ENCODE data around the gene HAO2.

HAO2 gene

DNA sequence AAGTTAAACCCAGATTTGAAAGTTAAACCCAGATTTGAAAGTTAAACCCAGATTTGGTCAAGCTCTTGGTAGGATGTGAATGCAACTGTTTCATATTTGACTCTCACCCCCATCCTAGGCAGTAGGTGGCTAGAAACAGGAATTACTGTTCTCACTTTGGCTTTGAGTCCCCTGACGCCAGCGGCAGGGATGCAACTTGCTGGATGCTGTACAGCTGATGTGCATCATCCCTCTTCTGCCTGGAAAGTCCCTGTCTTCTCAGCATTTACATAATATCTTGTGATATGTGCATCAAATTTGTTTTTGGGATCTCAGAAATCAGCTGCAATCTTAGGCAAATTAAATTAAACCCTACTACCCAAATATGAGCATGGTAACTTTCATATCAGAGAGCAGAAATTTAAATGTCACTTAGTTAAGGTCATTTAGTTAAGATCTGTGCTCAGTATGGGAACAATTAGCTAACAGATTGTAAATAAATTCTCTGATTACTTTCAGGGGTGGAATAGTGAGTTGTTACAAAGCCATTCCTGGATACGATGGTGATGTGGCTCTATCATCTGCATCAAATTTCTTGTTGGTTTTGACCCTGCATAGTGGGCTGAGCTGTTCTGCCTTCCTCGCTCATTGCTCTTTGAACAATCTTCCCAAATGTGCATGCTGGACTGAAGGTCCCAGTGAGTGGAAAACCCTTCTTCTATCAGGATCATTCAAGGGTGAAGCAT lies 6.8 kb upstream of the HAO2 start:
- H3K4me3 ChIP-seq (ENCODE audit: insufficient read depth, low read depth, low read length, poor library complexity, severe bottlenecking), result no peak overlapping the region
- H3K36me3 ChIP-seq (ENCODE audit: control insufficient read depth, insufficient read depth, low read length), result no peaks in the 10 kb centered on the region
- H3K4me1 ChIP-seq (ENCODE audit: control insufficient read depth, insufficient read depth, low read length, poor library complexity, severe bottlenecking), result no peaks in the 10 kb centered on the region
- no peak overlapping the region for H3K27ac ChIP-seq (ENCODE audit: insufficient read depth, low read length, poor library complexity, severe bottlenecking)
- DNase-seq, result no peak
- no peaks in the 10 kb centered on the region for H3K27me3 ChIP-seq (replicated peaks; ENCODE audit: control insufficient read depth, insufficient read depth, low read length, poor library complexity, severe bottlenecking)
- H3K9me3 ChIP-seq (ENCODE audit: control insufficient read depth, low read length), result no peaks in the 10 kb centered on the region

DNA sequence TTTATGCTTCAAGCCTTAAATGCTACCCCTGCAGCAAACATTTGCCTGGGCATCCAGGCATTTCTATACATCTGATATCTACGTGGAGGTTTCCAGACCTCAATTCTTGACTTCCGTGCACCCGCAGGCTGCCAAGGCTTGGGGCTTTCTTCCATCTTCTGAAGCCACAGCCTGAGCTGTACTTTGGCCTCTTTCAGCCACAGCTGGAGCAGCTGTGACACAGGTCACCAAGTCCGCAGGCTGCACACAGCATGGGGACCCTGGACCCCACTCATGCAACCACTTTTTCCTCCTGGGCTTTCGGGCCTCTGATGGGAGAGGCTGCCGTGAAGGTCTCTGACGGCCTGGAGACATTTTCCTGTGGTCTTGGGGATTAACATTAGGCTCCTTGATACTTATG lies 5.4 kb upstream of the HAO2 start:
- Histone ChIP-seq H3K9me3 (ENCODE audit: control insufficient read depth, low read length) (no peaks in the 10 kb centered on the region), H3K36me3 (ENCODE audit: control insufficient read depth, insufficient read depth, low read length) (no peaks in the 10 kb centered on the region), H3K27ac (ENCODE audit: insufficient read depth, low read length, poor library complexity, severe bottlenecking) (no peak overlapping the region), H3K4me3 (ENCODE audit: insufficient read depth, low read depth, low read length, poor library complexity, severe bottlenecking) (no peak overlapping the region), H3K27me3 (replicated peaks; ENCODE audit: control insufficient read depth, insufficient read depth, low read length, poor library complexity, severe bottlenecking) (no peaks in the 10 kb centered on the region), H3K4me1 (ENCODE audit: control insufficient read depth, insufficient read depth, low read length, poor library complexity, severe bottlenecking) (no peaks in the 10 kb centered on the region)
- no peak for DNase-seq

DNA sequence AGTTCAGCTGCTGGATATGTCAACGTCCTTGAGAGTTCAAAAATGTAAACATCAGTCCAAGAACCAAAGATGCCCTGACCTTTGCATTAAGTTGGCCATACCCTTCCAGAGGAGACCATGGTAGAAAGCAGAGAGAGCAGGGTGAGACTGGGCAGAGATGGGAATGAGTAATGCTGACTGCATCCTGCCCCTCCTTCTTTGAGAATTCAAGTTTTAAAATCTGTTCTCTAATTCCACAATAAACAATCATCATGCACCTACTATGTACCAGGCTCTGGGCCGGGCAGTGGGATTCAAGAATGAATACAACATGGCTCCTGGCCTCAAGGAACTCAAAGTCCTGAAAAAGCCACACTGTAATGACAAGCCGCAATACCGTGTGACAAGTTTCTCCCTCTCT lies 3.9 kb upstream of the HAO2 start:
- Histone ChIP-seq H3K4me1 (ENCODE audit: control insufficient read depth, insufficient read depth, low read length, poor library complexity, severe bottlenecking) (no peaks in the 10 kb centered on the region), H3K36me3 (ENCODE audit: control insufficient read depth, insufficient read depth, low read length) (no peaks in the 10 kb centered on the region), H3K4me3 (ENCODE audit: insufficient read depth, low read depth, low read length, poor library complexity, severe bottlenecking) (no peak overlapping the region), H3K9me3 (ENCODE audit: control insufficient read depth, low read length) (no peaks in the 10 kb centered on the region), H3K27ac (ENCODE audit: insufficient read depth, low read length, poor library complexity, severe bottlenecking) (no peak overlapping the region), H3K27me3 (replicated peaks; ENCODE audit: control insufficient read depth, insufficient read depth, low read length, poor library complexity, severe bottlenecking) (no peaks in the 10 kb centered on the region)
- no peak for DNase-seq

DNA sequence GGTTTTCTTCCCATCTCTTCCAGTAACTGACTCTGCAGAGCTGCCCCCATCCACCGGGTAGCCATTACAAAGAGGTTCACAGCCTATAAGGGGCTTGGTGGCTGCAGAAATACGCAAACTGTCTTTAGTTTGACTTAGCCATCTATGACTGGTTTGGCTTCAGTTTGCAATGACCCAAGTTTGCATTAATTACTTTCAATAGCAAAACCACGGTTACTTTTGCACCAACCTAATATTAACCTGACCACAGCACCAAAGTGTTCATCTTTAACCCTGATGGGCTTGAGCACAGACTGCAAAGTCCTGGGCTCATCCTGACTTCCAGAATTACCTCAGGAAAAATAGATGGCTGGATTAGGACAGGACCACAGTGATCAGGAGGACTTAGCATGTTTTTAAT lies 2.2 kb upstream of the HAO2 start:
- Histone ChIP-seq H3K4me3 (ENCODE audit: insufficient read depth, low read depth, low read length, poor library complexity, severe bottlenecking) (no peak overlapping the region), H3K4me1 (ENCODE audit: control insufficient read depth, insufficient read depth, low read length, poor library complexity, severe bottlenecking) (no peaks in the 10 kb centered on the region), H3K9me3 (ENCODE audit: control insufficient read depth, low read length) (no peaks in the 10 kb centered on the region), H3K27ac (ENCODE audit: insufficient read depth, low read length, poor library complexity, severe bottlenecking) (no peak overlapping the region), H3K27me3 (replicated peaks; ENCODE audit: control insufficient read depth, insufficient read depth, low read length, poor library complexity, severe bottlenecking) (no peaks in the 10 kb centered on the region), H3K36me3 (ENCODE audit: control insufficient read depth, insufficient read depth, low read length) (no peaks in the 10 kb centered on the region)
- no peak for DNase-seq

DNA sequence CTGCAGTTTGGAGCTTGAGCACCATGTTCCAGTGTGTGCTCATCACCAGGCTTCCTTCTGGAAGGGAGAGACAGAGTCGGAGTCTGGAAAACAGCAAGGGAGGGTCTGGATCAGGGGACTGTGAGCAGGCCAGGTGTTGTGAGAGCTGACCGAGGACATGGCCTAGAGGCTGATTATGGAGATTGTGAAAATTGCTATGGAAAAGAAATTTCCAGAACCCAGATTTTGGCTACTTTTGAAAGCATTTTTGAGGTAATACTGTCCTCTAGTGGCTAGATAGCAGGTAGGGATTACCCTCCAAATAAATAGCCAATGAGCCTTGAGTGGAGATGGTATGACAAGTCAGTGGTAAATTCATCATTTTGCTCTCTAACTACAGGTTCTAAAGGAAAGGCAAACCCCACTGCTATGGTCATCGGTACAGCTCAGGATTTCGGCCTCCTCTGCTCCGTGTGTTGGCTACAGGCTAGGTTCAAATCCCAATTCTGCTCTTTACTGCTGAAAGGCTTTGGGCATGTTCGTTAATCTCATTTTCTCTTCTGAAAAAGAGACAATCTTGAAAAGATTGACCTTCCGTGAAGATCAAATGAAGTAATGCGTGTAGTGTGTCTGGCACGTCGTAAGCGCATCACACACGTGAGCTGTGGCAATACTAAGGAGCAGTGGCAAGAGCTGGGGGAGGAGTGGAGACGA lies 1.0 kb upstream of the HAO2 start:
- no peaks in the 10 kb centered on the region for H3K27me3 ChIP-seq (replicated peaks; ENCODE audit: control insufficient read depth, insufficient read depth, low read length, poor library complexity, severe bottlenecking)
- no peaks in the 10 kb centered on the region for H3K36me3 ChIP-seq (ENCODE audit: control insufficient read depth, insufficient read depth, low read length)
- DNase-seq, result no peak
- H3K4me1 ChIP-seq (ENCODE audit: control insufficient read depth, insufficient read depth, low read length, poor library complexity, severe bottlenecking), result no peaks in the 10 kb centered on the region
- H3K9me3 ChIP-seq (ENCODE audit: control insufficient read depth, low read length), result no peaks in the 10 kb centered on the region
- H3K27ac ChIP-seq (ENCODE audit: insufficient read depth, low read length, poor library complexity, severe bottlenecking), result no peak overlapping the region
- H3K4me3 ChIP-seq (ENCODE audit: insufficient read depth, low read depth, low read length, poor library complexity, severe bottlenecking), result no peak overlapping the region

DNA sequence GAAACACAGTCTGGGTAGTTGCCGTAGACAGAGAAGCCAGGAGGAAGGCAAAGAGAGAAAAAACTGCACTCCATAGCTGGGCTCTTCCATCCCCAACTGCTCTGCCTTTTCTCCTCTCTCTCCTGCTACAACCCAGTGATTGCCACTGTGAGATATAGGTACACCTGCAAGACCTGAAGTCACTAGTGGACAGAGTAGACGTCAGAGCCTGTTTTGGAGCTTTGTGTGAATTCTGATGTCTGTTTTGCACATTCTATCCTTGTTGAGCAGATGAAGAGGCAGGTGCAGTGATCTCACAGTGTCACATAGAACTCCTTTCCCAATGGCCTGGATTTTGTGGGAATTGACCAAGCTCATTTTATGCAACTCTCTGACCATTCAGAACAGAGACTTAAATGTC lies 2.2 kb downstream of the HAO2 start:
- Histone ChIP-seq H3K4me1 (ENCODE audit: control insufficient read depth, insufficient read depth, low read length, poor library complexity, severe bottlenecking) (no peaks in the 10 kb centered on the region), H3K9me3 (ENCODE audit: control insufficient read depth, low read length) (no peaks in the 10 kb centered on the region), H3K4me3 (ENCODE audit: insufficient read depth, low read depth, low read length, poor library complexity, severe bottlenecking) (no peak overlapping the region), H3K36me3 (ENCODE audit: control insufficient read depth, insufficient read depth, low read length) (no peaks in the 10 kb centered on the region), H3K27ac (ENCODE audit: insufficient read depth, low read length, poor library complexity, severe bottlenecking) (no peak overlapping the region), H3K27me3 (replicated peaks; ENCODE audit: control insufficient read depth, insufficient read depth, low read length, poor library complexity, severe bottlenecking) (no peaks in the 10 kb centered on the region)
- no peak for DNase-seq

DNA sequence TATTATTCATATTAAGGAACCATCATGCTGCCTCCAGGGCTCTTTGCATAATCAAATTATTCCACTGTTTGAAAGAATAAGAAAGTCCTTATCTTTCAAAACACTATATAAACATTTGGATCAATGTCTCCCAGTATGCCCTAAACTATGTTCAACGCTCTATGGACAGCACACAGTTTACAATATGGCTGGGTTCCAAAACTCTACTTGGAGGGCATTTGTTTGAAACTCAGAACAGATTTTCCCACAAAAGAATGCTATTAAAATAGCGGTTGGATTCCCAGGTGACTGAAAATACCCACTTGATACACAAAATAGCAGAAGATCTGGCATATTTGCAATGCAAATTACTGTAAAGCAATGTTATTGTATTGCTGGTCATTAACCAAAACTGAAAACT lies 3.2 kb downstream of the HAO2 start:
- Histone ChIP-seq H3K27ac (ENCODE audit: insufficient read depth, low read length, poor library complexity, severe bottlenecking) (no peak overlapping the region), H3K27me3 (replicated peaks; ENCODE audit: control insufficient read depth, insufficient read depth, low read length, poor library complexity, severe bottlenecking) (no peaks in the 10 kb centered on the region), H3K4me3 (ENCODE audit: insufficient read depth, low read depth, low read length, poor library complexity, severe bottlenecking) (no peak overlapping the region), H3K36me3 (ENCODE audit: control insufficient read depth, insufficient read depth, low read length) (no peaks in the 10 kb centered on the region), H3K4me1 (ENCODE audit: control insufficient read depth, insufficient read depth, low read length, poor library complexity, severe bottlenecking) (no peaks in the 10 kb centered on the region), H3K9me3 (ENCODE audit: control insufficient read depth, low read length) (no peaks in the 10 kb centered on the region)
- no peak for DNase-seq

DNA sequence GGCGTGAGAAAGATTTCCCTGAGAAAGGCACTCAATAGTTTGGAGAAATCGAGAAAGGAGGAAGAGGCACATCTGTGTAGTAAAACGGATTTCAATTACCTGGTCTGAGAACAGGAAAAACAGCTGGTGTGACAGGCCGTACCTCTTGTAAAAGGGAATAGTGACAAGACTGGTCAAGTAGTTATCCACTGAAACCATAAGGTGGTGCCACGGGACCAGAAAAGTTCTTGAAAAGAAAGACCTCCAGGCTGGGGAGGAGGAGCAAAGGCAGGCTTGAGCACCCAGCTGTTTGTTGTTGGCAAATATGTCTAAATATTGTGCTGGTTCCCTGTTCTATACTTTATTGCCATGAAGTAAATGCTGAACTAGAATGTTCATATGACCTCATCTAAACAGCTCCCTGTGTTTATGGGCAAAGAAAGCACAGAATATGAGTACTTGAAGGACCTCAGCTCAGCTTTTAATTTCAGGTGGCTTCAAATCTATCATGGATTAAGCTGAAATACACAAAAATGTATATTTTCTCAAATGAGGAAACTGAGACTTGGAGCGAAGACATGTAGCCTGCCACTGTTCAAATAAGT lies 4.0 kb downstream of the HAO2 start:
- Histone ChIP-seq H3K4me3 (ENCODE audit: insufficient read depth, low read depth, low read length, poor library complexity, severe bottlenecking) (no peak overlapping the region), H3K4me1 (ENCODE audit: control insufficient read depth, insufficient read depth, low read length, poor library complexity, severe bottlenecking) (no peaks in the 10 kb centered on the region), H3K36me3 (ENCODE audit: control insufficient read depth, insufficient read depth, low read length) (no peaks in the 10 kb centered on the region), H3K27me3 (replicated peaks; ENCODE audit: control insufficient read depth, insufficient read depth, low read length, poor library complexity, severe bottlenecking) (no peaks in the 10 kb centered on the region), H3K9me3 (ENCODE audit: control insufficient read depth, low read length) (no peaks in the 10 kb centered on the region), H3K27ac (ENCODE audit: insufficient read depth, low read length, poor library complexity, severe bottlenecking) (no peak overlapping the region)
- no peak for DNase-seq

DNA sequence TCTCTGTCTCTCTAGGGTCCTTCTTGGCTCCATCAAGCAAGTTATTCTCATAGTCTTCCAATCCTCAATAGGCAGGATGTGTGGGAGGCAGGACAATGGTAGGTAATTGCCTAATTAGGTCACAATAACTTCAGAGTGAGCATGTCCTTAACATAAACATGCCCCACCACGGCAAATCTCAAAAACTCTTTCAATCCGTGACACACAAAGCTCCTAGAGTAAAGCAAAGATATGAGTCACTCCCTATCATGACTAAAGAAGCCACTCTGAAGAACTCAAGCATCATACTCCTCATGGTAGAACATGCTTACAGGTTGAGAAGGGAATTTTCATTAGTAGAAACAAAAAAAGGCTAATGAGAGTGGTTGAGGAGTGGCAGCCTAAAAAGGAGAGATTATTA lies 4.9 kb downstream of the HAO2 start:
- DNase-seq, result no peak
- Histone ChIP-seq H3K27ac (ENCODE audit: insufficient read depth, low read length, poor library complexity, severe bottlenecking) (no peak overlapping the region), H3K27me3 (replicated peaks; ENCODE audit: control insufficient read depth, insufficient read depth, low read length, poor library complexity, severe bottlenecking) (no peaks in the 10 kb centered on the region), H3K9me3 (ENCODE audit: control insufficient read depth, low read length) (no peaks in the 10 kb centered on the region), H3K4me1 (ENCODE audit: control insufficient read depth, insufficient read depth, low read length, poor library complexity, severe bottlenecking) (no peaks in the 10 kb centered on the region), H3K4me3 (ENCODE audit: insufficient read depth, low read depth, low read length, poor library complexity, severe bottlenecking) (no peak overlapping the region), H3K36me3 (ENCODE audit: control insufficient read depth, insufficient read depth, low read length) (no peaks in the 10 kb centered on the region)

DNA sequence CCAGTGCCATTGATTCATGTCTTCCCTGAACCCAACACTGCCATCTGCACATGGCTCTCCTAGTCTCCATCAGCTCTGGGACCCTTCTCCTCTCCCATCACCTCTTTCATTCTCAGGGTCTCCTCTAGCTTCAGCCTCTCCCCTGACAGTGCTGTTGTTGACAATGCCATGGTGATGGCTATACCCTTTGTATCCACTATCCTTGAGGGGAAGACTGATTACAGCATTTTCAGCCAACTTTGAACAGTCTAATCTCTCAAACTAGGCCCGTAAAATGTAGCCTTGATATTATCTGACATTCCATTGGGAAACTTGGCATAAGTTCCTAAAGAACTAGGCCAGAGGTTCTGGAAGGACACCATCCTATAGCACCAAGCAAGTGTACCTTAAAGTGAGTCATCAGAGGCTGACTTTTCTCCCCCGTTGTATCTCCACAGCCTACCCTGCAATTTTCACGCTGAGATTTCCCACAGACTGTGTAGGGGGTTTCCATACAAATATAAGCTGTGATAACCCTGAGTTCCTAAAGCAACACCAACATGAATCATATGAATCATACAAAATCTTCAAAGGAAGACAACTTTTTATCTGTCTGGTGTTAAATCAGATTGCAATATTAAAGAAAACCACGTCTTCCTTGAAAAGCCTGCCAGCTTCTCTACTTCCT lies 5.8 kb downstream of the HAO2 start:
- Histone ChIP-seq H3K27ac (ENCODE audit: insufficient read depth, low read length, poor library complexity, severe bottlenecking) (no peak overlapping the region), H3K9me3 (ENCODE audit: control insufficient read depth, low read length) (no peaks in the 10 kb centered on the region), H3K27me3 (replicated peaks; ENCODE audit: control insufficient read depth, insufficient read depth, low read length, poor library complexity, severe bottlenecking) (no peaks in the 10 kb centered on the region), H3K4me3 (ENCODE audit: insufficient read depth, low read depth, low read length, poor library complexity, severe bottlenecking) (no peak overlapping the region), H3K36me3 (ENCODE audit: control insufficient read depth, insufficient read depth, low read length) (no peaks in the 10 kb centered on the region), H3K4me1 (ENCODE audit: control insufficient read depth, insufficient read depth, low read length, poor library complexity, severe bottlenecking) (no peaks in the 10 kb centered on the region)
- no peak for DNase-seq

All from effector memory CD4-positive, alpha-beta T cell (primary cell).